ENCODE data around the gene CSRP1. TPM values are rescaled to one million over a fixed set of nuclear protein-coding genes. Genes with fewer than 3 reads are reported as not detected.

CSRP1 gene
- total RNA-seq, 2 donors from 2014 or later, result 16.1 to 17.7 TPM

DNA sequence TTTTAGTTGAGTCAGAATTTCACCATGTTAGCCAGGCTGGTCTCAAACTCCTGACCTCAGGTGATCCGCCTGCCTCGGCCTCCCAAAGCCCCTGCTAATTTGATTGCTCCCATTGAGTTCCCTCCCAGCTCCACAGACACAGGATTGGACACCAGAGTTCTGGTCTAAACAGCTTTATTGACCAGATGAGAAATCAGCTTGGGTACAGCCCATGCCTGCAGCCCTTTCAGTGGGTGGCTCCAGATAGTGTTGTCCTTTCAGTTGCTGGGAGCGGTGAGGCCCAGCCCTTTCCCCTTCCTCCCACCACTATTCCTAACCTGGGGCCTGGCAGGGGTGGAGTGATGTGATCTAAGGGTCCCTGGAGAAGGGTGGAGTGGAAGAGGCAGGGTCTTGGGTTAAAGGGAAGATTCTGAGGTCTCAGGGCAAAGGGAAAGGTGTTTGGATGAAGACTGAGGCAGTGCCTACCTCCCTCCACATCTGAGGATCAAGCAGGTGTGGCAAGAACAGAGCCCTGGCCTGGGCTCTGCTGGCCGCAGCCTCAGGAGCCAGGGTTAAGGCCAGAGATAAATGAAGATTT is 23.5 kb downstream of the CSRP1 start:
- WGBS, 2 experiments (ENCODE audit: insufficient coverage in 1 of 2, insufficient read length in 1 of 2), result 94 to 95% methylated on average over 2 to 4 of the region's 4 CpGs
- Mint-ChIP-seq H3K9me3 (no peaks in the 10 kb centered on the region), H3K27ac (no peak overlapping the region), H3K27me3 (ENCODE audit: insufficient read depth) (peaks cover 16% of the 10 kb centered on the region), H3K4me1 (peaks cover 19% of the 10 kb centered on the region), H3K36me3 (ENCODE audit: low read depth) (no peaks in the 10 kb centered on the region), H3K4me3 (no peak overlapping the region)
- no peak for TF ChIP-seq CTCF (conservative IDR thresholded peaks at IDR 0.05)
- H3K4me1 ChIP-seq (ENCODE audit: control insufficient read depth, insufficient read depth, low read length), result peaks cover 7% of the 10 kb centered on the region
- H3K4me3 ChIP-seq (ENCODE audit: low read length), result no peak overlapping the region
- no peak for DNase-seq
- no peaks in the 10 kb centered on the region for H3K36me3 ChIP-seq (ENCODE audit: control insufficient read depth, insufficient read depth, low read length)
- H3K27me3 ChIP-seq (ENCODE audit: control insufficient read depth, insufficient read depth, low read length, poor library complexity, severe bottlenecking), result peaks cover 30% of the 10 kb centered on the region
- no peak overlapping the region for H3K9ac ChIP-seq (ENCODE audit: extremely low read depth, low read length, poor library complexity, severe bottlenecking)
- H3K9me3 ChIP-seq (ENCODE audit: control insufficient read depth, low read length), result no peaks in the 10 kb centered on the region
- H3K27ac ChIP-seq (ENCODE audit: low read depth, low read length), result no peak overlapping the region

DNA sequence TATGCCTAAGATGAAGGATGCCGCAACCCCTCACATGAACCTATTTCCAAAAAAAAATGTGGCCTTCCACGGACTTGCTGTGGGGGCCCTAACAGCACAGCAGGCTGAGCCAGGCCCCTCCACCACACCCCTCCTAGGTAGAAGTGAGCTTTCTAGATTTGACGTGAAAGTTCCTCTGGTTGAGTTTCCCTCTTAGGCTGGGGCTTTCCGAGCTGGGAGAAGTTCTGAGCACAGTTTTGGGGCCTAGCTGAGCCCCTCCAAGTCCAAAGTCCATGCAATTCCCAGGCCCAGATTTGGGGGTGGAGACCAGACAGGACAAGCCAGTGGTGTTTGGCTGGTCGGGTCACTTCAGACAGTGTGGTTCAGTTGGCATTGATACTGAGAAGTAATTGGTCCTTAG is 24.2 kb downstream of the CSRP1 start:
- no peak overlapping the region for H3K9ac ChIP-seq (ENCODE audit: extremely low read depth, low read length, poor library complexity, severe bottlenecking)
- no peak overlapping the region for H3K4me3 Mint-ChIP-seq

DNA sequence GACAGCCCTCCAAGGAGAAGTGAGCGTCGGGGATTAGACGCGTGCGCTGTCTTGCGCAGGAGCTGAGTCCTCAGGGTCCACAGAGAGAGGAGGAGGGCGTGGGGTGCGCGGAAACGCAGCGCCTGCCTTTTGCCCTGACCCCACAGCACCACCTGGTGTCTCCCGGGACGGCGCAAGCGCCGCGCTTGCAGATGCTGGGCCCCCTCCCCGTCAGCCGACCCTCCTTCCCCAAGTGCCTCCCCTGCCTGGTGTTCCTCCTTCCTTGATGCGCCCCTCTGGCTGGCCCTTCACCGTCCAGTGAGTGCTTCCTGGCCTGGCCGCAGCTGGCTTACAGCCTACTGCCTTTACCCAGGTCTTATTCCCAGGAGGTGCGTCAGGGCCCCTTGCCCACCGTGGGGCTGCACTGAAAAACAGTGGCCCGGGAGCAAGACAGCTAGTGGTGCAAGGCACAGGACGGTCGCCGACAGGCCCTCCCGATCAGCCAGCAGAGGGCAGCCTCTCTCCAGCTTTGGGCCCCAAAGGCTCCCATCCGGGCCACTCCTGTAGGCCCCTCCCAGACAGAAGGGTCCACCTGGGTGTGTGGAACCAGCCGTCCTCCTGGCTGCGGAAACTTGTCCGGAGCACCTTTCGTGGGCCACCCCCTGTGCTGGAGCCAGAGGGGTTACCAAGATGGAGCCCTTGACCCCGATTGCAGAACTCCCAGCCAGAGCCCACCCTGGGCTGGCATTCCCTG is 25.0 kb downstream of the CSRP1 start:
- 4 to 5% methylated on average over 25 to 35 of the region's 35 CpGs for WGBS, 2 experiments (ENCODE audit: insufficient coverage in 1 of 2, insufficient read length in 1 of 2)
- TF ChIP-seq CTCF (conservative IDR thresholded peaks at IDR 0.05), result peak; percentile 98
- Mint-ChIP-seq H3K27me3 (ENCODE audit: insufficient read depth) (peaks cover 27% of the 10 kb centered on the region), H3K27ac (no peak overlapping the region), H3K36me3 (ENCODE audit: low read depth) (no peaks in the 10 kb centered on the region), H3K4me3 (peak overlapping the region; percentile 58), H3K4me1 (peaks cover 19% of the 10 kb centered on the region), H3K9me3 (no peaks in the 10 kb centered on the region)
- Histone ChIP-seq H3K27ac (ENCODE audit: low read depth, low read length) (no peak overlapping the region), H3K4me1 (ENCODE audit: control insufficient read depth, insufficient read depth, low read length) (peaks cover 7% of the 10 kb centered on the region), H3K4me3 (ENCODE audit: low read length) (peak overlapping the region; percentile 63), H3K27me3 (ENCODE audit: control insufficient read depth, insufficient read depth, low read length, poor library complexity, severe bottlenecking) (peaks cover 36% of the 10 kb centered on the region), H3K36me3 (ENCODE audit: control insufficient read depth, insufficient read depth, low read length) (no peaks in the 10 kb centered on the region), H3K9me3 (ENCODE audit: control insufficient read depth, low read length) (no peaks in the 10 kb centered on the region), H3K9ac (ENCODE audit: extremely low read depth, low read length, poor library complexity, severe bottlenecking) (no peak overlapping the region)
- peak; percentile 98 for DNase-seq

More for the DNA sequence above, 24.2 kb downstream of the CSRP1 start:
- Mint-ChIP-seq H3K4me1 (peaks cover 19% of the 10 kb centered on the region), H3K27me3 (ENCODE audit: insufficient read depth) (peaks cover 22% of the 10 kb centered on the region), H3K27ac (no peak overlapping the region), H3K9me3 (no peaks in the 10 kb centered on the region), H3K36me3 (ENCODE audit: low read depth) (no peaks in the 10 kb centered on the region)
- H3K27me3 ChIP-seq (ENCODE audit: control insufficient read depth, insufficient read depth, low read length, poor library complexity, severe bottlenecking), result peaks cover 30% of the 10 kb centered on the region
- WGBS, 2 experiments (ENCODE audit: insufficient coverage in 1 of 2, insufficient read length in 1 of 2), result 84 to 100% methylated on average over 2 to 5 of the region's 5 CpGs
- no peaks in the 10 kb centered on the region for H3K9me3 ChIP-seq (ENCODE audit: control insufficient read depth, low read length)
- no peak overlapping the region for H3K27ac ChIP-seq (ENCODE audit: low read depth, low read length)
- no peaks in the 10 kb centered on the region for H3K36me3 ChIP-seq (ENCODE audit: control insufficient read depth, insufficient read depth, low read length)
- TF ChIP-seq CTCF (conservative IDR thresholded peaks at IDR 0.05), result no peak
- DNase-seq, result no peak
- no peak overlapping the region for H3K4me3 ChIP-seq (ENCODE audit: low read length)
- peaks cover 7% of the 10 kb centered on the region for H3K4me1 ChIP-seq (ENCODE audit: control insufficient read depth, insufficient read depth, low read length)
